Endothelial cell of umbilical vein (primary cell): Measurements from ENCODE around the gene NPB. TPM values are rescaled to one million over a fixed set of nuclear protein-coding genes. Genes with fewer than 3 reads are reported as not detected.

Source experiments
- BruUV-seq: library from RNA; stranded (reverse); fragments of 400-500 nt; replicated peaks from 2 replicates; lab custom pipeline; 2021; lab: Mats Ljungman, UMichigan
- CTCF ChIA-PET: fragments of 300-600, 350-600 bp; sonication (Branson Sonifier 250); formaldehyde crosslinking; loops from one replicate; lab custom pipeline; 2021; ENCODE audit warnings: antibody characterized with exemption, inconsistent platforms; lab: Charles Lee
- POLR2A ChIA-PET: fragments of 300-600, 350-600 bp; sonication (Branson Sonifier 250); formaldehyde crosslinking; loops from one replicate; lab custom pipeline; 2021; ENCODE audit warnings: antibody characterized with exemption, inconsistent platforms; lab: Charles Lee
- DNase-seq: peaks from one replicate; pipeline ENCODE4 v3.0.0-alpha.2; 2011; ENCODE audit warnings: low read depth, low spot score
- FAIRE-seq: peaks from 2 replicates; lab custom pipeline; 2011; peaks lifted over from hg19 to GRCh38; lab: Jason Lieb, UNC
- H2AFZ ChIP-seq: 2 replicates; pipeline ENCODE4 v1.6.0; 2012; ENCODE audit warnings: low read depth, low read length, control low read depth, inconsistent platforms
- H3K27ac ChIP-seq: 2 replicates; pipeline ENCODE4 v1.5.1; 2011; ENCODE audit warnings: low read depth, mild to moderate bottlenecking, control low read depth, low read length, moderate library complexity; ENCODE audit not compliant: insufficient read depth
- H3K27me3 ChIP-seq, 2 experiments: 2 replicates each; pipeline versions ENCODE4 v1.6.0 to v1.6.1; 2011; ENCODE audit warnings: low read length in 2 of 2, mixed read lengths in 1 of 2; ENCODE audit not compliant: control insufficient read depth in 2 of 2, insufficient read depth in 2 of 2
- H3K36me3 ChIP-seq, 2 experiments: 2 replicates in 1 of 2; 3 replicates in 1 of 2; pipeline ENCODE4 v1.5.1; 2011; ENCODE audit warnings: low read length in 2 of 2, mild to moderate bottlenecking in 1 of 2, moderate library complexity in 1 of 2; ENCODE audit not compliant: control insufficient read depth in 2 of 2, insufficient read depth in 2 of 2; ENCODE audit errors: extremely low read depth in 1 of 2
- H3K4me1 ChIP-seq: 3 replicates; pipeline ENCODE4 v1.5.1; 2011; ENCODE audit warnings: mild to moderate bottlenecking, low read length; ENCODE audit not compliant: control insufficient read depth, insufficient read depth; ENCODE audit errors: extremely low read depth
- H3K4me2 ChIP-seq: 2 replicates; pipeline ENCODE4 v1.6.1; 2011; ENCODE audit warnings: low read length, control low read depth, mixed read lengths; ENCODE audit not compliant: insufficient read depth
- H3K4me3 ChIP-seq, 3 experiments: fragments of 200-600 bp in 1 of 3; sonication (generic), shearing (Covaris generic) in 1 of 3; replicated peaks in 1 of 3; 2 replicates each; pipeline ENCODE4 v1.5.1; 2011 to 2016; ENCODE audit warnings: control low read depth in 3 of 3, low read length in 3 of 3, mild to moderate bottlenecking in 2 of 3, inconsistent platforms in 1 of 3, low read depth in 1 of 3, moderate library complexity in 1 of 3; ENCODE audit not compliant: insufficient read depth in 1 of 3
- H3K79me2 ChIP-seq: 2 replicates; pipeline ENCODE4 v1.6.0; 2012; ENCODE audit warnings: low read length, inconsistent platforms; ENCODE audit not compliant: control insufficient read depth, insufficient read depth
- H3K9ac ChIP-seq: replicated peaks from 2 replicates; pipeline ENCODE3; 2011; ENCODE audit warnings: low read length, control low read depth; ENCODE audit not compliant: insufficient read depth; ENCODE audit errors: extremely low read depth
- H3K9me1 ChIP-seq: replicated peaks from 3 replicates; pipeline ENCODE4 v1.6.0; 2011; ENCODE audit warnings: mild to moderate bottlenecking, low read length; ENCODE audit not compliant: control insufficient read depth, insufficient read depth; ENCODE audit errors: extremely low read depth
- H3K9me3 ChIP-seq: replicated peaks from 2 replicates; pipeline ENCODE4 v1.5.1; 2012; ENCODE audit warnings: low read length, inconsistent platforms; ENCODE audit not compliant: control insufficient read depth, insufficient read depth
- H4K20me1 ChIP-seq: replicated peaks from 2 replicates; pipeline ENCODE3; 2011; ENCODE audit warnings: mild to moderate bottlenecking, low read length; ENCODE audit not compliant: control insufficient read depth, insufficient read depth; ENCODE audit errors: extremely low read depth
- EZH2 ChIP-seq: IDR thresholded peaks from 2 replicates; pipeline ENCODE4 v1.6.1; 2012; ENCODE audit warnings: borderline replicate concordance, low read depth, mild to moderate bottlenecking, moderate library complexity, low read length, inconsistent platforms; ENCODE audit not compliant: severe bottlenecking
- GATA2 ChIP-seq: IDR thresholded peaks from 2 replicates; pipeline ENCODE4 v1.7.0; 2011; ENCODE audit warnings: low read depth, mild to moderate bottlenecking, moderate library complexity, mixed read lengths, low read length; ENCODE audit not compliant: insufficient read length, insufficient read depth
- JUN ChIP-seq: IDR thresholded peaks from 2 replicates; pipeline ENCODE4 v1.6.1; 2011; ENCODE audit warnings: borderline replicate concordance, low read depth; ENCODE audit not compliant: insufficient read length, insufficient read depth
- MAX ChIP-seq: IDR thresholded peaks from 2 replicates; pipeline ENCODE4 v1.6.1; 2011; ENCODE audit not compliant: insufficient read depth, insufficient read length
- POLR2AphosphoS5 ChIP-seq: IDR thresholded peaks from 2 replicates; pipeline ENCODE4 v1.6.1; 2012; ENCODE audit warnings: low read depth, mild to moderate bottlenecking, control low read depth, low read length, moderate library complexity; ENCODE audit not compliant: insufficient read depth
- dilution Hi-C: fragments of 300-500 bp; cut with MboI; formaldehyde crosslinking; loops from one replicate; pipeline ENCODE4 v1.15.0; 2019; ENCODE audit warnings: low sequenced_read_pairs; ENCODE audit not compliant: extremely low pct_ligation_motif_present
- intact Hi-C: fragments of 100-400 bp; cut with micrococcal nuclease; formaldehyde crosslinking; loops from one replicate; pipeline ENCODE4 v1.10.0; 2022
- polyA plus RNA-seq, 4 experiments: library from polyadenylated mRNA; depleted of rRNA in 3 of 4; stranded (reverse) in 3 of 4; unstranded in 1 of 4; fragments of >200 nt; gene quantifications; 2 replicates each; pipeline versions ENCODE4 v1.2.1 to v1.2.3, GENCODE V29; 2011 to 2012; ENCODE audit warnings: missing spikeins in 1 of 4
- total RNA-seq: library from RNA; stranded (reverse); gene quantifications from 2 replicates; pipeline ENCODE4 v1.2.3, GENCODE V29; 2021

NPB gene
- total and polyA plus RNA-seq, 2 donors (not counting 3 experiments of a cell fraction or from before 2014, with no cell fraction given), result 0.33 to 0.42 TPM

- H2AFZ ChIP-seq, result no peak overlapping the region
- peaks cover 7 to 12% of the 10 kb centered on the region in 2 experiments for H3K36me3 ChIP-seq
- FAIRE-seq (no peak), DNase-seq (no peak)
- no peak overlapping the region for H3K4me2 ChIP-seq
- no peaks in the 10 kb centered on the region for H3K27me3 ChIP-seq
- ChIA-PET POLR2A (no interaction called here), CTCF (interaction anchor here (1.7 kb wide), 1 partner anchor 15 kb away, joined by 4 read pairs; no protein-coding TSS in a partner anchor)
- H3K79me2 ChIP-seq, result no peaks in the 10 kb centered on the region
- no peak overlapping the region for H3K9ac ChIP-seq
- TF ChIP-seq GATA2 (no peak), POLR2AphosphoS5 (no peak)
- H3K9me3 ChIP-seq, result no peaks in the 10 kb centered on the region
- dilution Hi-C loops, result no loop called here
- no peak overlapping the region for H3K4me3 ChIP-seq
- H3K27ac ChIP-seq, result no peak overlapping the region
- BruUV-seq, result no TSS peak
- peaks cover 6% of the 10 kb centered on the region for H3K4me1 ChIP-seq
- intact Hi-C loops, result no loop called here
- H4K20me1 ChIP-seq, result no peaks in the 10 kb centered on the region
- no peaks in the 10 kb centered on the region for H3K9me1 ChIP-seq
Measured at GRCh38 chr17:81909231-81909630, 7.2 kb downstream of the NPB start.

- H2AFZ ChIP-seq, result peak overlapping the region; percentile 9
- no peaks in the 10 kb centered on the region for H3K79me2 ChIP-seq
- FAIRE-seq, result peak; percentile 82
- peak overlapping the region; percentile 32 for H3K9ac ChIP-seq
- H3K27me3 ChIP-seq, result no peaks in the 10 kb centered on the region
- CTCF ChIA-PET, result interaction anchor here (1.7 kb wide), 1 partner anchor 16 kb away, joined by 4 read pairs; no protein-coding TSS in a partner anchor
- H3K9me1 ChIP-seq, result no peaks in the 10 kb centered on the region
- H3K27ac ChIP-seq, result no peak overlapping the region
- H4K20me1 ChIP-seq, result no peaks in the 10 kb centered on the region
- DNase-seq, result no peak
- BruUV-seq, result no TSS peak
- POLR2A ChIA-PET, result no interaction called here
- no peak for TF ChIP-seq MAX
- TF ChIP-seq POLR2AphosphoS5, result no peak
- TF ChIP-seq GATA2, result peak; percentile 41
- no peak for TF ChIP-seq EZH2
- no peak for TF ChIP-seq JUN
- peak overlapping the region; percentile 79 for H3K4me2 ChIP-seq
- intact Hi-C loops, result loop anchor here (2.0 kb wide), 2 partner anchors 19 to 39 kb away; partner anchors contain the start of genes ALYREF, ANAPC11 and ARHGDIA
- H3K4me3 ChIP-seq, result peak overlapping the region; percentile 56 to 72 (median 67)
- no peaks in the 10 kb centered on the region for H3K9me3 ChIP-seq
- peaks cover 6% of the 10 kb centered on the region for H3K4me1 ChIP-seq
- peaks cover 7 to 20% of the 10 kb centered on the region in 2 experiments for H3K36me3 ChIP-seq
- dilution Hi-C loops, result no loop called here
Measured at GRCh38 chr17:81909966-81910839, 8.2 kb downstream of the NPB start.
